ENCODE measurements around the gene SPRTN.

The SPRTN gene

DNA sequence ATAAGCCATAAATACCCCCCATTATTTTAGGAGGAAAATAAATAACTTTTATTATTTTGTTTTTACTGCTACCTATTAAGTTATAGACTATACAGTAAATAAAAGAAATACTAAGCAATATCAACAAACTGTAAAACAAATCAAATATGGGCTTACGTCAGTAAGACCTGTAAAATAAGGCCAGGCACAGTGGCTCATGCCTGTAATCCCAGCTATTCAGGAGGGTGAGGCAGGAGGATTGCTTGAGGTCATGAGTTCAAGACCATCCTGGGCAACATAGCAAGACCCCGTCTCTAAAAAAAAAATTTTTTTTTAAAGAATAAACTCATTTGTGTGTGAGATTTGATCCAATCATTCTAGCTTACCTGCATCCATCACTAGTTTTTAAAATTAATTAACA, 66.2 kb downstream of the SPRTN start:
- no peak for DNase-seq (ENCODE audit: low read depth)
- no peak overlapping the region for H3K4me3 ChIP-seq (ENCODE audit: low read depth, low read length)
- TF ChIP-seq CTCF (IDR thresholded peaks at IDR 0.05; ENCODE audit: insufficient read depth, low read depth, low read length, missing control alignments): no peak
